Adrenal gland (tissue), 12 donors: ENCODE results near the gene SPDYE17. TPM values are rescaled to one million over a fixed set of nuclear protein-coding genes. Genes with fewer than 3 reads are reported as not detected.
"Not testable (repeated sequence)": the region's sequence is repeated elsewhere in the genome, so short reads cannot be mapped to it uniquely, and the experiment has no call there.

Experiments
- DNase-seq, 7 donors: peaks; one replicate each; pipeline ENCODE4 v3.0.0-alpha.2; 2019 to 2020
- H3K27ac ChIP-seq, 5 donors: fragments of 200-600 bp; sonication (generic) in 4 of 5; 1 replicate in 3 of 5; 2 replicates in 2 of 5; pipeline versions ENCODE4 v1.5.1 to v1.8.0; 2016 to 2020; ENCODE audit warnings: mild to moderate bottlenecking in 1 of 5
- H3K27me3 ChIP-seq: fragments of 200-600 bp; 2 replicates; pipeline ENCODE4 v1.8.0; 2021
- H3K36me3 ChIP-seq, 2 donors: fragments of 200-600 bp; replicated peaks in 1 of 2; 1 replicate in 1 of 2; 2 replicates in 1 of 2; pipeline versions ENCODE4 v1.5.1 to v1.8.0; 2018 to 2022
- H3K4me1 ChIP-seq, 2 donors: fragments of 200-600 bp; replicated peaks in 1 of 2; 1 replicate in 1 of 2; 2 replicates in 1 of 2; pipeline versions ENCODE4 v1.5.1 to v1.8.0; 2018 to 2021
- H3K4me3 ChIP-seq, 4 donors: fragments of 200-600 bp; sonication (generic) in 3 of 4; one replicate each; pipeline ENCODE4 v1.5.1; 2016 to 2018
- H3K9me3 ChIP-seq, 3 donors: fragments of 200-600 bp; sonication (generic) in 1 of 3; replicated peaks in 1 of 3; 1 replicate in 2 of 3; 2 replicates in 1 of 3; pipeline versions ENCODE4 v1.5.1 to v1.8.0; 2016 to 2021
- CTCF ChIP-seq, 6 experiments: fragments of 450-650 bp in 4 of 6; fragments of 200-600 bp in 2 of 6; sonication (generic) in 1 of 6; IDR thresholded peaks; 1 replicate in 5 of 6; 2 replicates in 1 of 6; pipeline versions ENCODE4 v1.5.1 to v1.8.0; 2016 to 2021; ENCODE audit warnings: antibody characterized with exemption in 6 of 6, mild to moderate bottlenecking in 2 of 6, moderate library complexity in 1 of 6
- POLR2A ChIP-seq, 2 donors: fragments of 450-650 bp; IDR thresholded peaks; one replicate each; pipeline ENCODE4 v1.6.1; 2017; ENCODE audit warnings: antibody characterized with exemption in 2 of 2, mild to moderate bottlenecking in 2 of 2, moderate library complexity in 1 of 2
- WGBS, 4 donors: extraction: QIAGEN DNeasy Blood & Tissue Kit in 2 of 4; methylation state at CpG; one replicate each; pipeline versions ENCODE4 v1.1.5 to v1.1.7; 2013 to 2017; 5-methylcytosine and 5-hydroxymethylcytosine counted together
- intact Hi-C, 2 donors: fragments of 100-400 bp; cut with DNase I; formaldehyde crosslinking; loops; one replicate each; pipeline versions ENCODE4 v1.14.1 to v1.15.0; 2022 to 2023
- polyA plus RNA-seq, 3 donors: library from polyadenylated mRNA; stranded (reverse); fragments of 200-250 nt in 2 of 3; fragments of 350-450 nt in 1 of 3; fragmentation: Illumina TruSeq in 1 of 3; extraction: RNeasy Lipid Tissue Mini Kit (QIAGEN cat#74804) in 1 of 3; gene quantifications; one replicate each; pipeline ENCODE4 v1.2.3, GENCODE V29; 2013 to 2014
- total RNA-seq, 9 donors: library from RNA; depleted of rRNA in 4 of 9; stranded (reverse); fragments of >200 nt in 4 of 9; fragments of 120-200 nt in 1 of 9; fragmentation: NEBNext Ultra II Directional in 1 of 9; extraction: Animal tissue kit (Norgen Biotek cat#: 25700) in 1 of 9; gene quantifications; one replicate each; pipeline versions ENCODE4 v1.1.0 to v1.2.4, GENCODE V29; 2013 to 2023
- donor health status: healthy with polysubstance abuse.
- donor health status: Bipolar disorder and iron deficiency.
- donor health status: DM: yes; HTN: yes; CAD: no.
- donor health status: DM: no; HTN: no; CAD: no.
- donor health status: DM: no; HTN: no; CAD: no.
- donor health status: DM: yes; HTN: yes; CAD: no.

The SPDYE17 gene
- total and polyA plus RNA-seq, 12 donors, result not detected

- 77 to 92% (median 89%) methylated on average over 3 of the region's 3 CpGs for WGBS, 4 donors
- no peak for DNase-seq
- no peak for TF ChIP-seq POLR2A (IDR thresholded peaks at IDR 0.05)
- Histone ChIP-seq H3K4me3 (no peak overlapping the region), H3K9me3 (no peaks in the 10 kb centered on the region), H3K27ac (no peak overlapping the region), H3K27me3 (no peaks in the 10 kb centered on the region), H3K36me3 (no peaks in the 10 kb centered on the region), H3K4me1 (no peaks in the 10 kb centered on the region)
- intact Hi-C loops, result loop anchor here (10.0 kb wide), 1 partner anchor 493 kb away; no protein-coding TSS in a partner anchor
Measured at GRCh38 chr7:76998285-76998589, 33.9 kb downstream of the SPDYE17 start.

- TF ChIP-seq POLR2A (IDR thresholded peaks at IDR 0.05) (no peak), CTCF (IDR thresholded peaks at IDR 0.05) (no peak)
- Histone ChIP-seq H3K9me3 (no peaks in the 10 kb centered on the region), H3K4me3 (no peak overlapping the region), H3K4me1 (no peaks in the 10 kb centered on the region), H3K27me3 (no peaks in the 10 kb centered on the region), H3K36me3 (no peaks in the 10 kb centered on the region), H3K27ac (no peak overlapping the region)
- no peak for DNase-seq
- intact Hi-C loops, result loop anchor here (10.0 kb wide), 1 partner anchor 493 kb away; no protein-coding TSS in a partner anchor
- 76 to 90% (median 78%) methylated on average over 5 of the region's 5 CpGs for WGBS, 4 donors
Measured at GRCh38 chr7:76997381-76998284, 34.5 kb downstream of the SPDYE17 start.

- not testable (repeated sequence) for H3K36me3 ChIP-seq, H3K27me3 ChIP-seq, H3K4me3 ChIP-seq, H3K27ac ChIP-seq, H3K9me3 ChIP-seq, H3K4me1 ChIP-seq, DNase-seq
- intact Hi-C loops, result loop anchor here (10.0 kb wide), 1 partner anchor 492 kb away; no protein-coding TSS in a partner anchor
Measured at GRCh38 chr7:76996932-76997331, 35.2 kb downstream of the SPDYE17 start.

DNA sequence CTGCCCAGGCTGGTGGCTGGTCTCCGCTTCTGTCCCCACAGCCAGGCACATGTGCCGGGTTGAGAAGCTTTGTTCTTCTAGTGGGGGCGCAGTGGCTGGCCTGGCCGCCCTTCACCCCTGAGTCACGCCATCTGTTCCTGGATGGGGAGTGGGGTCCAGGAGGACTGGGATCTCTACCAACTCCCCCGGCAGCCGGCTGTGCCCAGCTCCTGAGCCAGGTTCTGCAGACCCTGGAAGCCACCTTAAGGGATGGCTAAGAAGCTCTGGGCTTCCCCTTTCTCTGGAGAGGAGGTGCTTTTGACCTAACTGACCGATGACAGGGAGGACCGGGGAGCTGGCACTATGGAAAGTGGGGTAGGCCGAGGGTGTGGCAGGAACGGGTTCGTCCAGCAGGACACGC, 37.9 kb downstream of the SPDYE17 start:
- not testable (repeated sequence) for H3K4me3 ChIP-seq, H3K36me3 ChIP-seq, H3K27me3 ChIP-seq, H3K9me3 ChIP-seq, H3K27ac ChIP-seq, DNase-seq, H3K4me1 ChIP-seq
- intact Hi-C loops, result loop anchor here (10.0 kb wide), 1 partner anchor 489 kb away; no protein-coding TSS in a partner anchor
- WGBS, 4 donors, result 86 to 100% (median 96%) methylated on average over 2 to 8 of the region's 13 CpGs

DNA sequence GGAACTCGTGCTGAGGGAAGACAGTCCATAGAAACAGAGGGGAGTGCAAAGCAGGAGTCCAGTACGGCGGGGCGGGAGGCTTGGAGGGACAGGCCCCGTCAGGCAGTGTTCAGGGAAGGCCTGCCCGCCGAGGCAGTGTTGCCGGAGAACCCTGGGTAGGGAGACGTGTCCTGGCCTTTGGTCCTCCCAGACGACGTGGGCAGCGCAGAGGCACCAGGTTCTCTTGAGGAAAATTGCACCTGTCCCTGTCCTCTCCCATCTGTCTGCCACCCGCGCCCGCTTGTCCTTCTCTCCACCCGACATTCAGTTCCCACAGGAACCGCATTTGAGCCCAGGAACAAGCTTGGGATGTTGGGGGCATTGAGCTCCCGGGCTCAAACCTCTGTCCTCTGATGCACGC, 38.3 kb downstream of the SPDYE17 start:
- not testable (repeated sequence) for DNase-seq, H3K4me3 ChIP-seq, H3K27ac ChIP-seq, H3K36me3 ChIP-seq, H3K9me3 ChIP-seq, H3K27me3 ChIP-seq, H3K4me1 ChIP-seq
- WGBS, 4 donors, result 89 to 96% (median 94%) methylated on average over 14 to 19 of the region's 19 CpGs
- intact Hi-C loops, result loop anchor here (10.0 kb wide), 1 partner anchor 489 kb away; no protein-coding TSS in a partner anchor

- H3K36me3 ChIP-seq, result not testable (repeated sequence)
- 89 to 100% (median 95%) methylated on average over 4 to 5 of the region's 7 CpGs for WGBS, 4 donors
Measured at GRCh38 chr7:76992871-76993270, 39.3 kb downstream of the SPDYE17 start.

DNA sequence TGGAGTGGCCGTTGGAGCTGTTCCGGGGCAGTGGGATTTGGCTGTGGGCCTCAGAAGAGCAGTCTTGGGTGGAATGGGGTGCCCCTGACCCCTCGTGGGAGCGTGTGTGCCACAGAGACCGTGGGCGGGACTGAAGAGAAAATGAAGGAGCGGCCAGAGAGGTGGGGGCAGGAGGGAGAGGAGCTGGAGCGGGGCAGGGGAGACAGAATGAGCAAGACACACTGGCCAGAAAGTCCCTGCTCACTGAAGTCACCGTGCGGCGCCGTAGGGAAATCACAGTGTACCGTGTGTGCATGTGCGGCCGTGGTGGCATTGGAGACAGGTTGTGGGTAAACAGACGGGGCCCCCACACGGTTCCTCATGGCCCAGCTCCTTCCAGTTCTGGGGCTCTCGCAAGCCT, 40.0 kb downstream of the SPDYE17 start:
- not testable (repeated sequence) for H3K4me1 ChIP-seq, H3K4me3 ChIP-seq, H3K9me3 ChIP-seq, H3K27me3 ChIP-seq, H3K27ac ChIP-seq, H3K36me3 ChIP-seq, DNase-seq
- intact Hi-C loops, result loop anchor here (10.0 kb wide), 1 partner anchor 487 kb away; no protein-coding TSS in a partner anchor
- WGBS, 4 donors, result 71 to 95% (median 81%) methylated on average over 6 to 14 of the region's 18 CpGs

More at GRCh38 chr7:76992871-76993270, 39.3 kb downstream of the SPDYE17 start:
- not testable (repeated sequence) for H3K4me3 ChIP-seq, H3K4me1 ChIP-seq, H3K27me3 ChIP-seq, H3K27ac ChIP-seq, H3K9me3 ChIP-seq
- peak in 1 of 7 donors; percentile 28 for DNase-seq
- intact Hi-C loops, result loop anchor here (10.0 kb wide), 1 partner anchor 488 kb away; no protein-coding TSS in a partner anchor

DNA sequence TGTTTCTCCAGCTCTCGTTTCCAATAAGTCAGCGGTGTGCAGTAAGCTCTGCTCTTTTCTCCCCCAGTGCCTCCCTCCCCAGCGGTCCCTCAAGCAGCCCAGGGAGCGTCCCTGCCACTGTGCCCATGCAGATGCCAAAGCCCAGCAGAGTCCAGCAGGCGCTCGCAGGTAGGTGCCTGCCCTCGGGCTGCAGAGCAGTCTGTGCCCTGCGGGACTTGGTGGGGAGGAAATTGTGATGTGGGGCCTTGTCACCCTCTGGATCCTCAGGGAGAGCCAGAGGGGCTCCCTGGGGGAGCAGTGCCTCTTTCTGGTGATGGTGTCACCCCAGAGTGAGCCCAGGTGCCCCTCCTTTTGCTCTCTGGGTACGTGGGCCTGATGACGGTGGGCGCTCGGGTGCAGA, 42.0 kb downstream of the SPDYE17 start:
- intact Hi-C loops, result loop anchor here (10.0 kb wide), 1 partner anchor 485 kb away; no protein-coding TSS in a partner anchor
- WGBS, 4 donors, result 97% methylated on average over 5 of the region's 12 CpGs; no CpG with 5 or more reads in 2 of the 4 donors
- not testable (repeated sequence) for H3K4me3 ChIP-seq, H3K27me3 ChIP-seq, H3K36me3 ChIP-seq, H3K4me1 ChIP-seq, H3K9me3 ChIP-seq, H3K27ac ChIP-seq, DNase-seq

DNA sequence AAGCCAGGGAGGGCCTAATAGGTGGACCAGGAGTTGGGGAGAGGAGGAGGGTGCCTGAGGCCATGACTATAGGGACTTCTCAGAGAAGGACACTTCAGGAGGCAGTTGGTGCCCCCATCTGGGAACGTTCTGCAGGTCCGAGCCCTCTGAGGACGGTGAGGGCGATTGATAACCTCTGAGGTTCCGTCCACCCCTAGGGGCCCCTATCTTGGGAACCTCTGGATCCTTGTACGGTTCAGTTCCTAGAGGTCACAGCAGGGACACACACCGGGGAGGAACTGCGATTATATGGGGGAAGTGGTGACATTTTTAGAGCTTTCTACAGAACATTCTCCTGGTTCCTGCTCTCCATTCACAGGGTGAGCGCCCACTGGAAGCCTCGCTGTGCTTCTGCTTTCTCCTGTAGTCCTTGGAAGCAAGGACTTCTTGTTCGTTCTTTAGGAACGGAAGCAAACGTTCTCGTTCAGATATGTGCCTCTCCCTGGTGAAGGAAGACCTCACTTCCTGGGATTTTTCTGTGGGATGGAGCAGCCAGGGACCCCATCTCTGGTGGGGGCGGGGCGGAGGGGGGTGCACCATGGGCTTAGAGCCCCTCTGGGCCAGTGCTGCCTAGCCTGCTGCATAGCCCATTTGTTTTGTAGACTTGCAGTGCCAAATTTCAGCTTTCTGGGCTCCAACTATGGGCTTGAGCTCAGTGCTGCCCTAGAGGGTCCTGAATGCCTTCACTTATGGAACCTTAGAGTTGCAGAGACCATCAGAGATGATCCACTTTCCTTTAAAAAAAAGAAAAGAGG, 46.0 kb downstream of the SPDYE17 start:
- DNase-seq, H3K9me3 ChIP-seq, H3K4me3 ChIP-seq, H3K27me3 ChIP-seq, H3K27ac ChIP-seq, H3K36me3 ChIP-seq, intact Hi-C loops, H3K4me1 ChIP-seq: not testable (repeated sequence)
- 63 to 89% (median 83%) methylated on average over 6 to 9 of the region's 16 CpGs for WGBS, 4 donors
